ENCODE measurements around the gene TSPAN5.

GRCh38 chr4:98623126-98623802 is 35.1 kb downstream of the TSPAN5 start:
- no peak for TF ChIP-seq TBP (optimal IDR thresholded peaks at IDR 0.05; ENCODE audit: low read depth, low read length)
- TF ChIP-seq SMC3 (conservative IDR thresholded peaks at IDR 0.05; ENCODE audit: insufficient read depth, low read depth, low read length), result no peak
- TF ChIP-seq TAF1 (IDR thresholded peaks at IDR 0.05; ENCODE audit: control insufficient read depth, extremely low read depth, insufficient read depth, low read length, severe bottlenecking), result no peak
- TF ChIP-seq ZKSCAN1 (IDR thresholded peaks at IDR 0.05; ENCODE audit: low read depth, low read length), result no peak
- TF ChIP-seq, protein P1, sequence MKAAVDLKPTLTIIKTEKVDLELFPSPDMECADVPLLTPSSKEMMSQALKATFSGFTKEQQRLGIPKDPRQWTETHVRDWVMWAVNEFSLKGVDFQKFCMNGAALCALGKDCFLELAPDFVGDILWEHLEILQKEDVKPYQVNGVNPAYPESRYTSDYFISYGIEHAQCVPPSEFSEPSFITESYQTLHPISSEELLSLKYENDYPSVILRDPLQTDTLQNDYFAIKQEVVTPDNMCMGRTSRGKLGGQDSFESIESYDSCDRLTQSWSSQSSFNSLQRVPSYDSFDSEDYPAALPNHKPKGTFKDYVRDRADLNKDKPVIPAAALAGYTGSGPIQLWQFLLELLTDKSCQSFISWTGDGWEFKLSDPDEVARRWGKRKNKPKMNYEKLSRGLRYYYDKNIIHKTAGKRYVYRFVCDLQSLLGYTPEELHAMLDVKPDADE (conservative IDR thresholded peaks at IDR 0.05; ENCODE audit: control insufficient read depth, low read depth, low read length), result no peak
- no peak for TF ChIP-seq CHD2 (IDR thresholded peaks at IDR 0.05; ENCODE audit: low read depth, low read length)
- TF ChIP-seq GABPB1 (CRISPR knock-in tag; IDR thresholded peaks at IDR 0.05), result no peak
- TF ChIP-seq HDAC2 (IDR thresholded peaks at IDR 0.05), result no peak

Measured in K562 (cell line).